HepG2 (cell line): ENCODE measurements around the gene TBC1D1. TPM values are rescaled to one million over a fixed set of nuclear protein-coding genes. Genes with fewer than 3 reads are reported as not detected.

ENCODE experiments used
- CEBPB ChIP-seq: IDR thresholded peaks from 2 replicates; pipeline ENCODE4 v1.6.1; 2011; ENCODE audit warnings: low read depth, low read length, improper control_type of control experiment, borderline replicate concordance
- FOSL1 ChIP-seq: sonication (generic); formaldehyde crosslinking; IDR thresholded peaks from 2 replicates; pipeline ENCODE4 v1.9.0; 2021; ENCODE audit warnings: missing genetic modification reagents, borderline replicate concordance
- HNF4G ChIP-seq, 2 experiments: sonication (generic) in 1 of 2; formaldehyde crosslinking in 1 of 2; IDR thresholded peaks; 2 replicates each; pipeline versions ENCODE4 v1.4.0 to v1.6.1; 2011 to 2020; ENCODE audit warnings: borderline replicate concordance in 2 of 2, low read depth in 2 of 2, mild to moderate bottlenecking in 2 of 2, low read length in 1 of 2, missing genetic modification reagents in 1 of 2, moderate library complexity in 1 of 2
- HNRNPL ChIP-seq: fragments of 200-400 bp; formaldehyde crosslinking; IDR thresholded peaks from 2 replicates; pipeline ENCODE4 v1.6.1; 2017; ENCODE audit warnings: mild to moderate bottlenecking, low read depth, low read length
- JUN ChIP-seq: sonication (generic); formaldehyde crosslinking; IDR thresholded peaks from 2 replicates; pipeline ENCODE4 v1.4.0; 2020; ENCODE audit warnings: mild to moderate bottlenecking, missing genetic modification reagents
- NR3C1 ChIP-seq: sonication (generic); formaldehyde crosslinking; IDR thresholded peaks from 2 replicates; pipeline ENCODE4 v1.4.0; 2020; ENCODE audit warnings: missing genetic modification reagents
- PAF1 ChIP-seq: IDR thresholded peaks from 2 replicates; pipeline ENCODE4 v1.6.1; 2016; ENCODE audit warnings: missing genetic modification reagents, missing compliant biosample characterization
- PHF21A ChIP-seq: sonication (generic); formaldehyde crosslinking; IDR thresholded peaks from 2 replicates; pipeline ENCODE4 v1.5.0; 2020; ENCODE audit warnings: mild to moderate bottlenecking, missing genetic modification reagents
- POGZ ChIP-seq: sonication (generic); formaldehyde crosslinking; IDR thresholded peaks from 2 replicates; pipeline ENCODE4 v1.4.0; 2020; ENCODE audit warnings: mild to moderate bottlenecking, missing genetic modification reagents
- RFX1 ChIP-seq: fragments of 450-650 bp; IDR thresholded peaks from 2 replicates; pipeline ENCODE4 v1.6.1; 2017
- ZBTB7A ChIP-seq: sonication (generic); formaldehyde crosslinking; IDR thresholded peaks from 2 replicates; pipeline ENCODE4 v1.8.0; 2022; ENCODE audit warnings: mild to moderate bottlenecking, missing genetic modification reagents
- ZFP1 ChIP-seq: IDR thresholded peaks from 2 replicates; pipeline ENCODE4 v1.6.1; 2016
- ZNF160 ChIP-seq: sonication (generic); formaldehyde crosslinking; IDR thresholded peaks from 2 replicates; pipeline ENCODE4 v1.8.0; 2022; ENCODE audit warnings: mild to moderate bottlenecking, inconsistent platforms, missing genetic modification reagents
- ZNF354B ChIP-seq: sonication (generic); formaldehyde crosslinking; IDR thresholded peaks from 2 replicates; pipeline ENCODE4 v1.8.0; 2022; ENCODE audit warnings: mild to moderate bottlenecking, missing genetic modification reagents
- ZNF430 ChIP-seq: sonication (generic); formaldehyde crosslinking; IDR thresholded peaks from 2 replicates; pipeline ENCODE4 v1.9.0; 2021; ENCODE audit warnings: mild to moderate bottlenecking, missing genetic modification reagents
- ZNF589 ChIP-seq: sonication (generic); formaldehyde crosslinking; conservative IDR thresholded peaks from 2 replicates; pipeline ENCODE4 v1.8.0; 2022; ENCODE audit warnings: mild to moderate bottlenecking, moderate library complexity, missing genetic modification reagents
- ZNF772 ChIP-seq: sonication (generic); formaldehyde crosslinking; IDR thresholded peaks from 2 replicates; pipeline ENCODE4 v1.5.0; 2020; ENCODE audit warnings: mild to moderate bottlenecking, missing genetic modification reagents
- ZNF879 ChIP-seq: sonication (generic); formaldehyde crosslinking; IDR thresholded peaks from 2 replicates; pipeline ENCODE4 v1.8.1; 2023; ENCODE audit warnings: missing genetic modification reagents
- polyA plus RNA-seq, 8 experiments: library from polyadenylated mRNA; depleted of rRNA in 3 of 8; stranded (reverse) in 7 of 8; unstranded in 1 of 8; fragments of >200 nt; fragmentation: Illumina TruSeq in 4 of 8; extraction: Trizol in 4 of 8; gene quantifications; 2 replicates each; pipeline versions ENCODE4 v1.2.1 to v1.2.3, GENCODE V29; 2011 to 2016; ENCODE audit warnings: low read depth in 4 of 8, missing spikeins in 1 of 8, mixed read lengths in 1 of 8; ENCODE audit not compliant: insufficient read depth in 1 of 8
- total RNA-seq, 5 experiments: library from RNA; depleted of rRNA; stranded (reverse); fragments of >200 nt; fragmentation: Illumina TruSeq; extraction: Trizol; gene quantifications; 2 replicates each; pipeline ENCODE4 v1.2.3, GENCODE V29; 2016; ENCODE audit warnings: low read depth in 1 of 5
- TF ChIP-seq, protein P1 (sequence below): sonication (generic); formaldehyde crosslinking; IDR thresholded peaks from 2 replicates; pipeline ENCODE4 v1.4.0; 2020; ENCODE audit warnings: missing genetic modification reagents, mild to moderate bottlenecking, borderline replicate concordance
- TF ChIP-seq, protein P2 (sequence below): sonication (generic); formaldehyde crosslinking; IDR thresholded peaks from 2 replicates; pipeline ENCODE4 v1.4.0; 2020; ENCODE audit warnings: missing genetic modification reagents; ENCODE audit errors: not compliant biosample characterization
- TF ChIP-seq, protein P3 (sequence below): sonication (generic); formaldehyde crosslinking; IDR thresholded peaks from 2 replicates; pipeline ENCODE4 v1.4.0; 2020; ENCODE audit warnings: missing genetic modification reagents
- TF ChIP-seq, protein P4 (sequence below), 2 experiments: fragments of 450-650 bp in 1 of 2; sonication (generic) in 1 of 2; formaldehyde crosslinking; IDR thresholded peaks; 2 replicates each; pipeline versions ENCODE4 v1.5.0 to v1.8.0; 2020 to 2022; ENCODE audit warnings: mild to moderate bottlenecking in 1 of 2, missing genetic modification reagents in 1 of 2

The TBC1D1 gene
- total and polyA plus RNA-seq, 2 of the 13 experiments (the other 11 are each of a cell fraction or from before 2014, with no cell fraction given): 37.3 to 62.8 TPM

DNA sequence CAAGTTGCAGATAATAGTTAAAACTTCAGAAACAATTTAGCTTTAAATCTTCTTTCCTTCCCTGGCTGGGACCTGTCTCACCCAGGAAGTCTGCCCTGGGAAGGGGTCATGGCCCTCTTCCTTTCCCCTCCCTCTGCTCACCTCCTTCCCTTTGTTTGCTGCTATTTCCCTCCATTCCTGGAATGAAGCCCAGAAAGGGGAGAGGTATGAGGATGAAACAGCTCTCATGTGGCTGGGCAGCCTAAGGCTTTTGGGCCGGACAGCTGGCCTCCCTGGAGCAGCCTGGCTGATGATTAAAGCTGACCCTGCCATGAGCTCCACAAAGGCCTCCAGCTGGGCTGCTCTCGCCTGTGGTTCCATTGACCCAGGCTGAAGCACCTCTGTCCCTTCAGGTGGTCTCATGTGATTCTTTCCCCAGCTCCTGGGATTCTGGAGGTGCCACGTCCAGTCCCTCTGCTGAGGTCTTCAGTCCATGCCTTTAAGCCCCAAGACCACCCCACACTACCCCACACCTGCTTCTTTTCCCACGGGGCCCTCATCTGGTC lies 271.4 kb downstream of the TBC1D1 start (continued):
- TF ChIP-seq, protein P1, sequence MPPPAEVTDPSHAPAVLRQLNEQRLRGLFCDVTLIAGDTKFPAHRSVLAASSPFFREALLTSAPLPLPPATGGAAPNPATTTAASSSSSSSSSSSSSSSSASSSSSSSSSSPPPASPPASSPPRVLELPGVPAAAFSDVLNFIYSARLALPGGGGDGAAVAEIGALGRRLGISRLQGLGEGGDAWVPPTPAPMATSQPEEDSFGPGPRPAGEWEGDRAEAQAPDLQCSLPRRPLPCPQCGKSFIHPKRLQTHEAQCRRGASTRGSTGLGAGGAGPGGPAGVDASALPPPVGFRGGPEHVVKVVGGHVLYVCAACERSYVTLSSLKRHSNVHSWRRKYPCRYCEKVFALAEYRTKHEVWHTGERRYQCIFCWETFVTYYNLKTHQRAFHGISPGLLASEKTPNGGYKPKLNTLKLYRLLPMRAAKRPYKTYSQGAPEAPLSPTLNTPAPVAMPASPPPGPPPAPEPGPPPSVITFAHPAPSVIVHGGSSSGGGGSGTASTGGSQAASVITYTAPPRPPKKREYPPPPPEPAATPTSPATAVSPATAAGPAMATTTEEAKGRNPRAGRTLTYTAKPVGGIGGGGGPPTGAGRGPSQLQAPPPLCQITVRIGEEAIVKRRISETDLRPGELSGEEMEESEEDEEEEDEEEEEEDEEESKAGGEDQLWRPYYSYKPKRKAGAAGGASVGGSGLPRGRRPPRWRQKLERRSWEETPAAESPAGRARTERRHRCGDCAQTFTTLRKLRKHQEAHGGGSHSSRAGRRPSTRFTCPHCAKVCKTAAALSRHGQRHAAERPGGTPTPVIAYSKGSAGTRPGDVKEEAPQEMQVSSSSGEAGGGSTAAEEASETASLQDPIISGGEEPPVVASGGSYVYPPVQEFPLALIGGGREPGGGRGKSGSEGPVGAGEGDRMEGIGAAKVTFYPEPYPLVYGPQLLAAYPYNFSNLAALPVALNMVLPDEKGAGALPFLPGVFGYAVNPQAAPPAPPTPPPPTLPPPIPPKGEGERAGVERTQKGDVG (CRISPR knock-in tag): peak; percentile 78; the same call in 1 of the 2 replicates
- TF ChIP-seq NR3C1 (CRISPR knock-in tag) (no peak), ZNF160 (CRISPR knock-in tag) (no peak), HNF4G (IDR thresholded peaks at IDR 0.05; ENCODE audit: borderline replicate concordance, low read depth, low read length) (no peak), HNF4G (CRISPR knock-in tag; IDR thresholded peaks at IDR 0.05; ENCODE audit: borderline replicate concordance, low read depth) (no peak), ZBTB7A (CRISPR knock-in tag) (0 out of 2 replicates have a peak, but pooled peaks have one; percentile 30), FOSL1 (no peak), JUN (CRISPR knock-in tag) (peak; percentile 52; the same call in 1 of the 2 replicates), ZNF354B (CRISPR knock-in tag) (no peak), ZNF879 (CRISPR knock-in tag) (0 out of 2 replicates have a peak, but pooled peaks have one; percentile 56), POGZ (CRISPR knock-in tag) (peak; percentile 95), ZNF589 (CRISPR knock-in tag) (peak; percentile 77; the same call in 1 of the 2 replicates), CEBPB (no peak), HNRNPL (no peak), RFX1 (no peak), ZNF430 (CRISPR knock-in tag) (peak; percentile 99), ZNF772 (CRISPR knock-in tag) (peak; percentile 83), ZFP1 (CRISPR knock-in tag) (no peak; the same call in 1 of the 2 replicates), PAF1 (CRISPR knock-in tag) (no peak), PHF21A (CRISPR knock-in tag) (peak; percentile 88)
- TF ChIP-seq, protein P2, sequence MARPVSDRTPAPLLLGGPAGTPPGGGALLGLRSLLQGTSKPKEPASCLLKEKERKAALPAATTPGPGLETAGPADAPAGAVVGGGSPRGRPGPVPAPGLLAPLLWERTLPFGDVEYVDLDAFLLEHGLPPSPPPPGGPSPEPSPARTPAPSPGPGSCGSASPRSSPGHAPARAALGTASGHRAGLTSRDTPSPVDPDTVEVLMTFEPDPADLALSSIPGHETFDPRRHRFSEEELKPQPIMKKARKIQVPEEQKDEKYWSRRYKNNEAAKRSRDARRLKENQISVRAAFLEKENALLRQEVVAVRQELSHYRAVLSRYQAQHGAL (CRISPR knock-in tag): no peak
- TF ChIP-seq, protein P3, sequence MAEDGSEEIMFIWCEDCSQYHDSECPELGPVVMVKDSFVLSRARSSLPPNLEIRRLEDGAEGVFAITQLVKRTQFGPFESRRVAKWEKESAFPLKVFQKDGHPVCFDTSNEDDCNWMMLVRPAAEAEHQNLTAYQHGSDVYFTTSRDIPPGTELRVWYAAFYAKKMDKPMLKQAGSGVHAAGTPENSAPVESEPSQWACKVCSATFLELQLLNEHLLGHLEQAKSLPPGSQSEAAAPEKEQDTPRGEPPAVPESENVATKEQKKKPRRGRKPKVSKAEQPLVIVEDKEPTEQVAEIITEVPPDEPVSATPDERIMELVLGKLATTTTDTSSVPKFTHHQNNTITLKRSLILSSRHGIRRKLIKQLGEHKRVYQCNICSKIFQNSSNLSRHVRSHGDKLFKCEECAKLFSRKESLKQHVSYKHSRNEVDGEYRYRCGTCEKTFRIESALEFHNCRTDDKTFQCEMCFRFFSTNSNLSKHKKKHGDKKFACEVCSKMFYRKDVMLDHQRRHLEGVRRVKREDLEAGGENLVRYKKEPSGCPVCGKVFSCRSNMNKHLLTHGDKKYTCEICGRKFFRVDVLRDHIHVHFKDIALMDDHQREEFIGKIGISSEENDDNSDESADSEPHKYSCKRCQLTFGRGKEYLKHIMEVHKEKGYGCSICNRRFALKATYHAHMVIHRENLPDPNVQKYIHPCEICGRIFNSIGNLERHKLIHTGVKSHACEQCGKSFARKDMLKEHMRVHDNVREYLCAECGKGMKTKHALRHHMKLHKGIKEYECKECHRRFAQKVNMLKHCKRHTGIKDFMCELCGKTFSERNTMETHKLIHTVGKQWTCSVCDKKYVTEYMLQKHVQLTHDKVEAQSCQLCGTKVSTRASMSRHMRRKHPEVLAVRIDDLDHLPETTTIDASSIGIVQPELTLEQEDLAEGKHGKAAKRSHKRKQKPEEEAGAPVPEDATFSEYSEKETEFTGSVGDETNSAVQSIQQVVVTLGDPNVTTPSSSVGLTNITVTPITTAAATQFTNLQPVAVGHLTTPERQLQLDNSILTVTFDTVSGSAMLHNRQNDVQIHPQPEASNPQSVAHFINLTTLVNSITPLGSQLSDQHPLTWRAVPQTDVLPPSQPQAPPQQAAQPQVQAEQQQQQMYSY (CRISPR knock-in tag): no peak
- TF ChIP-seq, protein P4, sequence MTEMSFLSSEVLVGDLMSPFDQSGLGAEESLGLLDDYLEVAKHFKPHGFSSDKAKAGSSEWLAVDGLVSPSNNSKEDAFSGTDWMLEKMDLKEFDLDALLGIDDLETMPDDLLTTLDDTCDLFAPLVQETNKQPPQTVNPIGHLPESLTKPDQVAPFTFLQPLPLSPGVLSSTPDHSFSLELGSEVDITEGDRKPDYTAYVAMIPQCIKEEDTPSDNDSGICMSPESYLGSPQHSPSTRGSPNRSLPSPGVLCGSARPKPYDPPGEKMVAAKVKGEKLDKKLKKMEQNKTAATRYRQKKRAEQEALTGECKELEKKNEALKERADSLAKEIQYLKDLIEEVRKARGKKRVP (CRISPR knock-in tag; IDR thresholded peaks at IDR 0.05): no peak; a peak in 1 of 4 replicates
